ENCODE results near the gene STAC3. TPM values are rescaled to one million over a fixed set of nuclear protein-coding genes. Genes with fewer than 3 reads are reported as not detected.

Gene STAC3
- total and polyA plus RNA-seq, 2 of the 8 experiments (the other 6 are each of a cell fraction or from before 2014, with no cell fraction given) = 0.70 to 1.3 TPM

DNA sequence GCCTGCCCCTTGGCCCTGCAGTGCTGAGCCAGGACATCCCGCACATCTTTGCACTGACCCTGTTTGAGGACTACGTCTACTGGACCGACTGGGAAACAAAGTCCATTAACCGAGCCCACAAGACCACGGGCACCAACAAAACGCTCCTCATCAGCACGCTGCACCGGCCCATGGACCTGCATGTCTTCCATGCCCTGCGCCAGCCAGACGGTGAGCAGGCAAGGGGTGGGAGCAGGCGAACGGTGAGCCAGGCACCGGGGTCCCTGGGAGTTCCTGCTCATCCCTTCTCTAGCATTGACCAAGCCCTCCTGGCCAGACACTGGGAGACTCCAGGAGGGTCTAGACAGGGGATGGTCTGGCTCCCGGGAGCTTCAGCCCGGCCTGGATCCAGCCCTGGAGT, 51.8 kb downstream of the STAC3 start:
- peaks cover 8 to 24% of the 10 kb centered on the region in 2 experiments for H4K20me1 ChIP-seq (replicated peaks in 1 of 2; ENCODE audit: control insufficient read depth in 1 of 2, insufficient read depth in 2 of 2, low read length in 2 of 2)
- H2BK15ac ChIP-seq (ENCODE audit: low read length) = no peak overlapping the region
- no peaks in the 10 kb centered on the region for H3K27me3 ChIP-seq (replicated peaks in 1 of 4; ENCODE audit: control insufficient read depth in 3 of 4, extremely low read depth in 1 of 4, insufficient read depth in 3 of 4, low read length in 3 of 4)
- no peak overlapping the region for H3K9ac ChIP-seq (replicated peaks in 1 of 4; ENCODE audit: extremely low read depth in 1 of 4, low read depth in 3 of 4, low read length in 3 of 4)
- TF ChIP-seq EZH2 (IDR thresholded peaks at IDR 0.05; ENCODE audit: low read depth, low read length, severe bottlenecking) (no peak), HDAC2 (IDR thresholded peaks at IDR 0.05; ENCODE audit: borderline replicate concordance in 1 of 2, low read depth in 2 of 2, low read length in 2 of 2) (no peak), POU5F1 (IDR thresholded peaks at IDR 0.05; ENCODE audit: low read depth, low read length) (no peak), RAD21 (IDR thresholded peaks at IDR 0.05 in 1 of 2, conservative IDR thresholded peaks at IDR 0.05 in 1 of 2; ENCODE audit: low read depth in 2 of 2, low read length in 2 of 2) (no peak), HDAC6 (IDR thresholded peaks at IDR 0.05; ENCODE audit: low read depth, low read length) (no peak), MAFK (IDR thresholded peaks at IDR 0.05; ENCODE audit: low read depth, low read length) (no peak)
- no peak overlapping the region for H4K8ac ChIP-seq (ENCODE audit: extremely low read depth, insufficient read depth, low read length)
- H3K4ac ChIP-seq (replicated peaks; ENCODE audit: insufficient read length, low read depth, low read length) = no peak overlapping the region
- H2AFZ ChIP-seq (ENCODE audit: low read length) = no peak overlapping the region
- H3K79me2 ChIP-seq (ENCODE audit: control insufficient read depth in 1 of 2, insufficient read depth in 2 of 2, low read length in 2 of 2) = no peaks in the 10 kb centered on the region
- no peaks in the 10 kb centered on the region; the same call in 1 of the 2 replicates for H3K79me1 ChIP-seq (ENCODE audit: low read depth, low read length)
- no peak overlapping the region for H4K91ac ChIP-seq (replicated peaks; ENCODE audit: insufficient read length, low read length)
- no peak overlapping the region for H2AK5ac ChIP-seq (ENCODE audit: low read depth, low read length)
- WGBS, 2 experiments (ENCODE audit: extremely low coverage in 1 of 2, insufficient coverage in 1 of 2, insufficient read length in 1 of 2, insufficient replicate concordance in 2 of 2, low coverage in 1 of 2, low lambda C conversion rate in 2 of 2, missing lambda C conversion rate in 1 of 2) = 98% methylated on average over 13 of the region's 15 CpGs; no CpG with 5 or more reads in 1 of the 2 experiments
- H3K4me1 ChIP-seq (replicated peaks in 1 of 4; ENCODE audit: control insufficient read depth in 3 of 4, insufficient read depth in 4 of 4, low read length in 3 of 4) = no peaks in the 10 kb centered on the region
- H3K36me3 ChIP-seq (ENCODE audit: control insufficient read depth in 2 of 4, insufficient read depth in 4 of 4, low read length in 3 of 4) = peaks cover 55 to 99% (median 91%) of the 10 kb centered on the region in 4 experiments
- H3K18ac ChIP-seq (ENCODE audit: extremely low read depth, low read length) = no peak overlapping the region
- H2BK5ac ChIP-seq (ENCODE audit: low read depth, low read length) = no peak overlapping the region
- H3K56ac ChIP-seq (replicated peaks; ENCODE audit: insufficient read length, low read depth, low read length) = no peak overlapping the region
- no peaks in the 10 kb centered on the region; the same call in 1 of the 2 replicates for H3K23me2 ChIP-seq (ENCODE audit: low read depth, low read length)
- no peak overlapping the region for H3K14ac ChIP-seq (ENCODE audit: insufficient read length)
- FAIRE-seq = no peak
- H3K27ac ChIP-seq (ENCODE audit: low read depth, low read length) = no peak overlapping the region
- POLR2A ChIA-PET (ENCODE audit: partially characterized antibody) = interaction anchor here (1.0 to 6.5 kb wide), 8 partner anchors 11 to 60 kb away, joined by 3 to 53 read pairs (median 4); partner anchors contain the start of gene SHMT2
- H2BK20ac ChIP-seq (ENCODE audit: low read length) = no peak overlapping the region
- no peak overlapping the region for H2BK120ac ChIP-seq (replicated peaks; ENCODE audit: low read depth, low read length)
- no peaks in the 10 kb centered on the region for H3K9me3 ChIP-seq (ENCODE audit: insufficient read depth in 2 of 2, low read depth in 1 of 2, low read length in 1 of 2)
- H3K23ac ChIP-seq (ENCODE audit: insufficient read length) = no peak overlapping the region
- CTCF ChIA-PET (ENCODE audit: partially characterized antibody) = interaction anchor here (0.7 to 5.6 kb wide), 4 partner anchors 11 to 49 kb away, joined by 3 to 32 read pairs (median 4); no protein-coding TSS in a partner anchor
- no peak for DNase-seq (ENCODE audit: low read depth in 1 of 2, low spot score in 2 of 2)
- H3K4me2 ChIP-seq (ENCODE audit: insufficient read depth in 1 of 2, low read depth in 2 of 2, low read length in 2 of 2) = no peak overlapping the region
- no peak overlapping the region for H4K5ac ChIP-seq (ENCODE audit: insufficient read length, low read depth, low read length)
- no peak overlapping the region for H2BK12ac ChIP-seq (ENCODE audit: low read depth, low read length)
- H3K4me3 ChIP-seq (ENCODE audit: extremely low read depth in 1 of 4, insufficient read depth in 2 of 4, low read depth in 3 of 4, low read length in 4 of 4) = no peak overlapping the region
